Keratinocyte (primary cell): ENCODE data around the gene CARD8. TPM values are rescaled to one million over a fixed set of nuclear protein-coding genes. Genes with fewer than 3 reads are reported as not detected.

Experiments
- DNase-seq: peaks from one replicate; pipeline ENCODE4 v3.0.0-alpha.2; 2011; ENCODE audit warnings: low read depth, missing footprints, low spot score
- FAIRE-seq: peaks from 2 replicates; lab custom pipeline; 2011; peaks lifted over from hg19 to GRCh38; lab: Jason Lieb, UNC
- H2AFZ ChIP-seq: 2 replicates; pipeline ENCODE4 v1.6.0; 2012; ENCODE audit warnings: low read length, control low read depth, inconsistent platforms; ENCODE audit not compliant: control insufficient read depth
- H3K27ac ChIP-seq: 2 replicates; pipeline ENCODE4 v1.5.1; 2011; ENCODE audit warnings: low read length; ENCODE audit not compliant: control insufficient read depth, insufficient read depth
- H3K27me3 ChIP-seq: 3 replicates; pipeline ENCODE4 v1.6.0; 2011; ENCODE audit warnings: low read length; ENCODE audit not compliant: control insufficient read depth, insufficient read depth; ENCODE audit errors: extremely low read depth
- H3K36me3 ChIP-seq, 2 experiments: 2 replicates in 1 of 2; 3 replicates in 1 of 2; pipeline ENCODE4 v1.5.1; 2011; ENCODE audit warnings: low read length in 2 of 2, mild to moderate bottlenecking in 1 of 2; ENCODE audit not compliant: control insufficient read depth in 2 of 2, insufficient read depth in 2 of 2; ENCODE audit errors: extremely low read depth in 1 of 2
- H3K4me1 ChIP-seq: 3 replicates; pipeline ENCODE4 v1.5.1; 2011; ENCODE audit warnings: low read length; ENCODE audit not compliant: control insufficient read depth, insufficient read depth; ENCODE audit errors: extremely low read depth
- H3K4me2 ChIP-seq: 3 replicates; pipeline ENCODE4 v1.6.0; 2011; ENCODE audit warnings: low read depth, low read length; ENCODE audit not compliant: control insufficient read depth, insufficient read depth; ENCODE audit errors: extremely low read depth
- H3K4me3 ChIP-seq, 3 experiments: fragments of 200-600 bp in 1 of 3; sonication (generic) in 1 of 3; 2 replicates in 2 of 3; 3 replicates in 1 of 3; pipeline ENCODE4 v1.5.1; 2011 to 2016; ENCODE audit warnings: low read length in 3 of 3, mild to moderate bottlenecking in 3 of 3, control low read depth in 2 of 3, inconsistent platforms in 1 of 3, low read depth in 1 of 3, mixed read lengths in 1 of 3, mixed run types in 1 of 3, moderate library complexity in 1 of 3; ENCODE audit not compliant: control insufficient read depth in 2 of 3, insufficient read depth in 2 of 3; ENCODE audit errors: extremely low read depth in 1 of 3
- H3K79me2 ChIP-seq: 2 replicates; pipeline ENCODE4 v1.6.0; 2012; ENCODE audit warnings: low read length; ENCODE audit not compliant: control insufficient read depth, insufficient read depth
- H3K9ac ChIP-seq: 3 replicates; pipeline ENCODE4 v1.6.0; 2011; ENCODE audit warnings: low read length; ENCODE audit not compliant: control insufficient read depth, insufficient read depth; ENCODE audit errors: extremely low read depth
- H3K9me1 ChIP-seq: 3 replicates; pipeline ENCODE4 v1.6.0; 2011; ENCODE audit warnings: low read length; ENCODE audit not compliant: control insufficient read depth, insufficient read depth; ENCODE audit errors: extremely low read depth
- H3K9me3 ChIP-seq: 2 replicates; pipeline ENCODE4 v1.5.1; 2012; ENCODE audit warnings: low read depth, low read length; ENCODE audit not compliant: control insufficient read depth
- H4K20me1 ChIP-seq: 3 replicates; pipeline ENCODE4 v1.6.0; 2011; ENCODE audit warnings: low read length; ENCODE audit not compliant: control insufficient read depth, insufficient read depth; ENCODE audit errors: extremely low read depth
- EZH2 ChIP-seq: IDR thresholded peaks from one replicate; pipeline ENCODE4 v1.6.1; 2012; ENCODE audit warnings: inconsistent platforms, mild to moderate bottlenecking, low read length, moderate library complexity
- dilution Hi-C: fragments of 300-500 bp; cut with MboI; formaldehyde crosslinking; loops from one replicate; pipeline ENCODE4 v1.7.0; 2020; ENCODE audit warnings: low sequenced_read_pairs; ENCODE audit not compliant: extremely low pct_ligation_motif_present
- polyA plus RNA-seq, 5 experiments: library from polyadenylated mRNA; depleted of rRNA in 3 of 5; stranded (reverse) in 3 of 5; stranded (forward) in 1 of 5; unstranded in 1 of 5; fragments of >200 nt; gene quantifications; 1 replicate in 1 of 5; 2 replicates in 3 of 5; 3 replicates in 1 of 5; pipeline versions ENCODE4 v1.2.1 to v1.2.3, GENCODE V29; 2011 to 2012; ENCODE audit warnings: missing spikeins in 2 of 5, low read depth in 1 of 5, low replicate concordance in 1 of 5
- TF ChIP-seq, protein P1 (sequence below), 3 experiments: IDR thresholded peaks in 1 of 3; conservative IDR thresholded peaks in 1 of 3; optimal IDR thresholded peaks in 1 of 3; 2 replicates in 2 of 3; 3 replicates in 1 of 3; pipeline versions ENCODE3 to v1.5.1; 2011; ENCODE audit warnings: low read length in 3 of 3, mild to moderate bottlenecking in 3 of 3, moderate library complexity in 2 of 3, control low read depth in 1 of 3, inconsistent platforms in 1 of 3; ENCODE audit not compliant: insufficient read depth in 2 of 3; ENCODE audit errors: extremely low read depth in 1 of 3

Gene CARD8
- polyA plus RNA-seq, 1 donor (not counting 4 experiments of a cell fraction or from before 2014, with no cell fraction given): 5.2 TPM

GRCh38 chr19:48218997-48219396 is 36.7 kb downstream of the CARD8 start:
- Histone ChIP-seq H3K79me2 (no peaks in the 10 kb centered on the region), H3K27ac (no peak overlapping the region), H3K4me3 (no peak overlapping the region), H3K36me3 (no peaks in the 10 kb centered on the region), H2AFZ (no peak overlapping the region), H3K9me3 (no peaks in the 10 kb centered on the region), H3K9ac (no peak overlapping the region), H3K9me1 (no peaks in the 10 kb centered on the region), H3K27me3 (no peaks in the 10 kb centered on the region), H4K20me1 (no peaks in the 10 kb centered on the region), H3K4me2 (no peak overlapping the region), H3K4me1 (no peaks in the 10 kb centered on the region)
- TF ChIP-seq, protein P1, sequence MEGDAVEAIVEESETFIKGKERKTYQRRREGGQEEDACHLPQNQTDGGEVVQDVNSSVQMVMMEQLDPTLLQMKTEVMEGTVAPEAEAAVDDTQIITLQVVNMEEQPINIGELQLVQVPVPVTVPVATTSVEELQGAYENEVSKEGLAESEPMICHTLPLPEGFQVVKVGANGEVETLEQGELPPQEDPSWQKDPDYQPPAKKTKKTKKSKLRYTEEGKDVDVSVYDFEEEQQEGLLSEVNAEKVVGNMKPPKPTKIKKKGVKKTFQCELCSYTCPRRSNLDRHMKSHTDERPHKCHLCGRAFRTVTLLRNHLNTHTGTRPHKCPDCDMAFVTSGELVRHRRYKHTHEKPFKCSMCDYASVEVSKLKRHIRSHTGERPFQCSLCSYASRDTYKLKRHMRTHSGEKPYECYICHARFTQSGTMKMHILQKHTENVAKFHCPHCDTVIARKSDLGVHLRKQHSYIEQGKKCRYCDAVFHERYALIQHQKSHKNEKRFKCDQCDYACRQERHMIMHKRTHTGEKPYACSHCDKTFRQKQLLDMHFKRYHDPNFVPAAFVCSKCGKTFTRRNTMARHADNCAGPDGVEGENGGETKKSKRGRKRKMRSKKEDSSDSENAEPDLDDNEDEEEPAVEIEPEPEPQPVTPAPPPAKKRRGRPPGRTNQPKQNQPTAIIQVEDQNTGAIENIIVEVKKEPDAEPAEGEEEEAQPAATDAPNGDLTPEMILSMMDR (optimal IDR thresholded peaks at IDR 0.05 in 1 of 3, IDR thresholded peaks at IDR 0.05 in 1 of 3, conservative IDR thresholded peaks at IDR 0.05 in 1 of 3; ENCODE audit: extremely low read depth in 1 of 3, insufficient read depth in 2 of 3, low read length in 3 of 3): no peak
- TF ChIP-seq EZH2: no peak
- dilution Hi-C loops: no loop called here
- FAIRE-seq (no peak), DNase-seq (no peak)

GRCh38 chr19:48216933-48217332 is 38.8 kb downstream of the CARD8 start:
- H3K9me1 ChIP-seq: no peaks in the 10 kb centered on the region
- no peaks in the 10 kb centered on the region for H4K20me1 ChIP-seq
- H3K27me3 ChIP-seq: no peaks in the 10 kb centered on the region
- no peaks in the 10 kb centered on the region for H3K4me1 ChIP-seq
- H3K9me3 ChIP-seq: no peaks in the 10 kb centered on the region
- H3K27ac ChIP-seq: no peak overlapping the region
- DNase-seq (no peak), FAIRE-seq (no peak)
- no peak for TF ChIP-seq EZH2
- TF ChIP-seq, protein P1 (optimal IDR thresholded peaks at IDR 0.05 in 1 of 3, IDR thresholded peaks at IDR 0.05 in 1 of 3, conservative IDR thresholded peaks at IDR 0.05 in 1 of 3; ENCODE audit: extremely low read depth in 1 of 3, insufficient read depth in 2 of 3, low read length in 3 of 3): no peak
- H3K9ac ChIP-seq: no peak overlapping the region
- dilution Hi-C loops: no loop called here
- H3K36me3 ChIP-seq: no peaks in the 10 kb centered on the region
- no peak overlapping the region for H3K4me2 ChIP-seq
- no peaks in the 10 kb centered on the region for H3K79me2 ChIP-seq
- no peak overlapping the region for H3K4me3 ChIP-seq
- H2AFZ ChIP-seq: no peak overlapping the region
